HepG2 (cell line): ENCODE data around the gene ZFAND4. TPM values are rescaled to one million over a fixed set of nuclear protein-coding genes. Genes with fewer than 3 reads are reported as not detected.

Experiments
- CBFB ChIP-seq: sonication (generic); formaldehyde crosslinking; IDR thresholded peaks from 2 replicates; pipeline ENCODE4 v1.4.0; 2020; ENCODE audit warnings: missing genetic modification reagents
- CHCHD3 ChIP-seq: sonication (generic); formaldehyde crosslinking; IDR thresholded peaks from 2 replicates; pipeline ENCODE4 v1.8.0; 2022; ENCODE audit warnings: mild to moderate bottlenecking, missing genetic modification reagents, moderate library complexity
- DMAP1 ChIP-seq: IDR thresholded peaks from 2 replicates; pipeline ENCODE4 v1.6.1; 2016
- EP300 ChIP-seq, 3 experiments: sonication (generic) in 1 of 3; formaldehyde crosslinking in 1 of 3; IDR thresholded peaks; 2 replicates each; pipeline versions ENCODE4 v1.5.1 to v1.6.1; 2011 to 2020; ENCODE audit warnings: low read depth in 2 of 3, low read length in 2 of 3, borderline replicate concordance in 1 of 3, improper control_type of control experiment in 1 of 3, mild to moderate bottlenecking in 1 of 3, missing genetic modification reagents in 1 of 3, moderate library complexity in 1 of 3
- KDM3A ChIP-seq: IDR thresholded peaks from 2 replicates; pipeline ENCODE4 v1.6.1; 2018; ENCODE audit warnings: low read depth, missing compliant biosample characterization
- KLF13 ChIP-seq: sonication (generic); formaldehyde crosslinking; IDR thresholded peaks from 2 replicates; pipeline ENCODE4 v1.4.0; 2020; ENCODE audit warnings: mild to moderate bottlenecking, missing genetic modification reagents
- PAF1 ChIP-seq: IDR thresholded peaks from 2 replicates; pipeline ENCODE4 v1.6.1; 2016; ENCODE audit warnings: missing genetic modification reagents, missing compliant biosample characterization
- PHB2 ChIP-seq: fragments of 450-650 bp; IDR thresholded peaks from 2 replicates; pipeline ENCODE4 v1.6.1; 2018; ENCODE audit not compliant: partially characterized antibody
- RBFOX2 ChIP-seq: fragments of 200-400 bp; formaldehyde crosslinking; IDR thresholded peaks from 2 replicates; pipeline ENCODE4 v1.6.1; 2017; ENCODE audit warnings: low read depth, mild to moderate bottlenecking, low read length
- SP2 ChIP-seq: sonication (generic); formaldehyde crosslinking; IDR thresholded peaks from 2 replicates; pipeline ENCODE4 v1.5.1; 2020; ENCODE audit warnings: mild to moderate bottlenecking, missing genetic modification reagents
- TCF7 ChIP-seq: sonication (generic); IDR thresholded peaks from 2 replicates; pipeline ENCODE4 v1.6.1; 2016; ENCODE audit warnings: antibody characterized with exemption, low read depth
- TGIF2 ChIP-seq: IDR thresholded peaks from 2 replicates; pipeline ENCODE4 v1.6.1; 2016; ENCODE audit warnings: control low read depth, missing compliant biosample characterization
- ZMYM2 ChIP-seq: sonication (generic); formaldehyde crosslinking; IDR thresholded peaks from 2 replicates; pipeline ENCODE4 v1.8.0; 2022; ENCODE audit warnings: mild to moderate bottlenecking, missing genetic modification reagents
- ZNF274 ChIP-seq: sonication (generic); formaldehyde crosslinking; IDR thresholded peaks from 2 replicates; pipeline ENCODE4 v1.5.1; 2020; ENCODE audit warnings: mild to moderate bottlenecking, missing genetic modification reagents
- ZNF333 ChIP-seq: sonication (generic); formaldehyde crosslinking; IDR thresholded peaks from 2 replicates; pipeline ENCODE4 v1.4.0; 2020; ENCODE audit warnings: mild to moderate bottlenecking, missing genetic modification reagents, borderline replicate concordance
- ZNF337 ChIP-seq: sonication (generic); formaldehyde crosslinking; IDR thresholded peaks from 2 replicates; pipeline ENCODE4 v1.5.1; 2020; ENCODE audit warnings: missing genetic modification reagents, low read depth, mild to moderate bottlenecking, borderline replicate concordance
- ZNF468 ChIP-seq: sonication (generic); formaldehyde crosslinking; IDR thresholded peaks from 2 replicates; pipeline ENCODE4 v1.8.0; 2022; ENCODE audit warnings: mild to moderate bottlenecking, moderate library complexity, missing genetic modification reagents
- polyA plus RNA-seq, 8 experiments: library from polyadenylated mRNA; depleted of rRNA in 3 of 8; stranded (reverse) in 7 of 8; unstranded in 1 of 8; fragments of >200 nt; fragmentation: Illumina TruSeq in 4 of 8; extraction: Trizol in 4 of 8; gene quantifications; 2 replicates each; pipeline versions ENCODE4 v1.2.1 to v1.2.3, GENCODE V29; 2011 to 2016; ENCODE audit warnings: low read depth in 4 of 8, missing spikeins in 1 of 8, mixed read lengths in 1 of 8; ENCODE audit not compliant: insufficient read depth in 1 of 8
- total RNA-seq, 5 experiments: library from RNA; depleted of rRNA; stranded (reverse); fragments of >200 nt; fragmentation: Illumina TruSeq; extraction: Trizol; gene quantifications; 2 replicates each; pipeline ENCODE4 v1.2.3, GENCODE V29; 2016; ENCODE audit warnings: low read depth in 1 of 5
- TF ChIP-seq, protein P1 (sequence below): sonication (generic); formaldehyde crosslinking; IDR thresholded peaks from 2 replicates; pipeline ENCODE4 v1.5.0; 2020; ENCODE audit warnings: mild to moderate bottlenecking, missing genetic modification reagents
- TF ChIP-seq, protein P2 (sequence below): sonication (generic); formaldehyde crosslinking; IDR thresholded peaks from 2 replicates; pipeline ENCODE4 v1.4.0; 2020; ENCODE audit warnings: missing genetic modification reagents, borderline replicate concordance
- TF ChIP-seq, protein P3 (sequence below): IDR thresholded peaks from 2 replicates; pipeline ENCODE4 v1.6.1; 2016; ENCODE audit warnings: low read depth
- TF ChIP-seq, protein P4 (sequence below): sonication (generic); formaldehyde crosslinking; IDR thresholded peaks from 2 replicates; pipeline ENCODE4 v1.5.1; 2020; ENCODE audit warnings: mild to moderate bottlenecking, moderate library complexity, missing genetic modification reagents

ZFAND4 gene
- total and polyA plus RNA-seq, 2 of the 13 experiments (the other 11 are each of a cell fraction or from before 2014, with no cell fraction given), result 2.9 to 9.2 TPM

DNA sequence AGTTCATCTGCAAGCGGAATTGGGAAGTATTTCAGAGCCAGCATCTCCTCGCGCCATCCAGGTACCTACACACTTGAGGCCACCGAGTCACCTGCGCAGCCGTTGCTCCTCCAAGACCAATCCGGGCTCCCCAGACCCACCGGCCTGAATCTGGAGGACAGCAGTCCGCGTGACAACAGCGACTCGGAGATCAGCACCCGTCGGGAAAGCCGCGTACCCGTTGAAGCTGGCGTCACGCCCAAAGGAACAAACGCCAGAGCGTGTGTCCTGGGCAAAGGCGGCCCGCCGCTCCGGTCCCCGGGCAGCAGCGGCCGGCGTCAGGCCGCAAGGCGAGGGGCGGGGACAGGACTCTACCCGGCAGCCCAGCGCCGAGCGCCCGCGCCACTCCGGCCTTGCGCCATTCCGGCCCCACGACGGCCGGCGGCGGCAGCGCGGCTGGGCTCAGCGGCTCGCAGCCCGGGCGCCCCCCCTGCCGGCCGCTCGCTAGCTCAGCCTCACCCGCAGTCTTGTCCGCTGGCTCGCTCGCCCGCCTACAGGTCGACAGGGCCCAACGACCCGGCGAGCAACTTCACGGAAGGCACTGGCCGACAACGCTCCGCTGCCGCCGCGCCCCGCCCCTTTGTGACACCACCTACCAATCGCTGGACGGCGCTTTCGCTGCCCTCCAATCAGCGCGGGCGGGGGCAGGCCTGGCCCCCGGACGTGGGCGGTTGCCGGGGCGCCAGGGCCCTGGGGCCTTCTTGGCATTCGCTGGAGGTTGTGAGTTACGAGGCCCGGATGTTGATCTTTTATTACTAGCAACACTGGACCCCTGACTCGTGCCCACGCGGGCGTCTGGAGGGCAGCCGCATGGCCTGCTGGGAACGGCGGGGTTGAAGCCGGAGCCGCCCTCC lies at the start of gene ZFAND4 (continued):
- TF ChIP-seq, protein P1, sequence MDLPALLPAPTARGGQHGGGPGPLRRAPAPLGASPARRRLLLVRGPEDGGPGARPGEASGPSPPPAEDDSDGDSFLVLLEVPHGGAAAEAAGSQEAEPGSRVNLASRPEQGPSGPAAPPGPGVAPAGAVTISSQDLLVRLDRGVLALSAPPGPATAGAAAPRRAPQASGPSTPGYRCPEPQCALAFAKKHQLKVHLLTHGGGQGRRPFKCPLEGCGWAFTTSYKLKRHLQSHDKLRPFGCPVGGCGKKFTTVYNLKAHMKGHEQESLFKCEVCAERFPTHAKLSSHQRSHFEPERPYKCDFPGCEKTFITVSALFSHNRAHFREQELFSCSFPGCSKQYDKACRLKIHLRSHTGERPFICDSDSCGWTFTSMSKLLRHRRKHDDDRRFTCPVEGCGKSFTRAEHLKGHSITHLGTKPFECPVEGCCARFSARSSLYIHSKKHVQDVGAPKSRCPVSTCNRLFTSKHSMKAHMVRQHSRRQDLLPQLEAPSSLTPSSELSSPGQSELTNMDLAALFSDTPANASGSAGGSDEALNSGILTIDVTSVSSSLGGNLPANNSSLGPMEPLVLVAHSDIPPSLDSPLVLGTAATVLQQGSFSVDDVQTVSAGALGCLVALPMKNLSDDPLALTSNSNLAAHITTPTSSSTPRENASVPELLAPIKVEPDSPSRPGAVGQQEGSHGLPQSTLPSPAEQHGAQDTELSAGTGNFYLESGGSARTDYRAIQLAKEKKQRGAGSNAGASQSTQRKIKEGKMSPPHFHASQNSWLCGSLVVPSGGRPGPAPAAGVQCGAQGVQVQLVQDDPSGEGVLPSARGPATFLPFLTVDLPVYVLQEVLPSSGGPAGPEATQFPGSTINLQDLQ (CRISPR knock-in tag), result no peak
- TF ChIP-seq, protein P2, sequence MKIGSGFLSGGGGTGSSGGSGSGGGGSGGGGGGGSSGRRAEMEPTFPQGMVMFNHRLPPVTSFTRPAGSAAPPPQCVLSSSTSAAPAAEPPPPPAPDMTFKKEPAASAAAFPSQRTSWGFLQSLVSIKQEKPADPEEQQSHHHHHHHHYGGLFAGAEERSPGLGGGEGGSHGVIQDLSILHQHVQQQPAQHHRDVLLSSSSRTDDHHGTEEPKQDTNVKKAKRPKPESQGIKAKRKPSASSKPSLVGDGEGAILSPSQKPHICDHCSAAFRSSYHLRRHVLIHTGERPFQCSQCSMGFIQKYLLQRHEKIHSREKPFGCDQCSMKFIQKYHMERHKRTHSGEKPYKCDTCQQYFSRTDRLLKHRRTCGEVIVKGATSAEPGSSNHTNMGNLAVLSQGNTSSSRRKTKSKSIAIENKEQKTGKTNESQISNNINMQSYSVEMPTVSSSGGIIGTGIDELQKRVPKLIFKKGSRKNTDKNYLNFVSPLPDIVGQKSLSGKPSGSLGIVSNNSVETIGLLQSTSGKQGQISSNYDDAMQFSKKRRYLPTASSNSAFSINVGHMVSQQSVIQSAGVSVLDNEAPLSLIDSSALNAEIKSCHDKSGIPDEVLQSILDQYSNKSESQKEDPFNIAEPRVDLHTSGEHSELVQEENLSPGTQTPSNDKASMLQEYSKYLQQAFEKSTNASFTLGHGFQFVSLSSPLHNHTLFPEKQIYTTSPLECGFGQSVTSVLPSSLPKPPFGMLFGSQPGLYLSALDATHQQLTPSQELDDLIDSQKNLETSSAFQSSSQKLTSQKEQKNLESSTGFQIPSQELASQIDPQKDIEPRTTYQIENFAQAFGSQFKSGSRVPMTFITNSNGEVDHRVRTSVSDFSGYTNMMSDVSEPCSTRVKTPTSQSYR (CRISPR knock-in tag), result no peak
- TF ChIP-seq ZNF468 (no peak), KLF13 (CRISPR knock-in tag) (no peak), TCF7 (no peak), EP300 (IDR thresholded peaks at IDR 0.05; ENCODE audit: low read depth in 2 of 2, low read length in 2 of 2) (peak; percentile 17 to 24; a peak in 2 of 4 replicates), EP300 (CRISPR knock-in tag; IDR thresholded peaks at IDR 0.05; ENCODE audit: borderline replicate concordance) (no peak; the same call in 1 of the 2 replicates), ZNF274 (CRISPR knock-in tag) (peak; percentile 60), ZNF333 (CRISPR knock-in tag) (peak; percentile 71; the same call in 1 of the 2 replicates), DMAP1 (no peak; the same call in 1 of the 2 replicates), PAF1 (CRISPR knock-in tag) (no peak), PHB2 (no peak), RBFOX2 (peak; percentile 80), SP2 (peak; percentile 92), ZMYM2 (CRISPR knock-in tag) (no peak), ZNF337 (CRISPR knock-in tag) (peak; percentile 84; the same call in 1 of the 2 replicates), CHCHD3 (CRISPR knock-in tag) (no peak), KDM3A (CRISPR knock-in tag) (peak; percentile 47; the same call in 1 of the 2 replicates), CBFB (CRISPR knock-in tag) (no peak), TGIF2 (no peak)
- TF ChIP-seq, protein P3, sequence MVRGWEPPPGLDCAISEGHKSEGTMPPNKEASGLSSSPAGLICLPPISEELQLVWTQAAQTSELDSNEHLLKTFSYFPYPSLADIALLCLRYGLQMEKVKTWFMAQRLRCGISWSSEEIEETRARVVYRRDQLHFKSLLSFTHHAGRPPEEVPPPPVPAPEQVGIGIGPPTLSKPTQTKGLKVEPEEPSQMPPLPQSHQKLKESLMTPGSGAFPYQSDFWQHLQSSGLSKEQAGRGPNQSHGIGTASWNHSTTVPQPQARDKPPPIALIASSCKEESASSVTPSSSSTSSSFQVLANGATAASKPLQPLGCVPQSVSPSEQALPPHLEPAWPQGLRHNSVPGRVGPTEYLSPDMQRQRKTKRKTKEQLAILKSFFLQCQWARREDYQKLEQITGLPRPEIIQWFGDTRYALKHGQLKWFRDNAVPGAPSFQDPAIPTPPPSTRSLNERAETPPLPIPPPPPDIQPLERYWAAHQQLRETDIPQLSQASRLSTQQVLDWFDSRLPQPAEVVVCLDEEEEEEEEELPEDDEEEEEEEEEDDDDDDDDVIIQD (CRISPR knock-in tag), result peak; percentile 74; the same call in 1 of the 2 replicates
- TF ChIP-seq, protein P4, sequence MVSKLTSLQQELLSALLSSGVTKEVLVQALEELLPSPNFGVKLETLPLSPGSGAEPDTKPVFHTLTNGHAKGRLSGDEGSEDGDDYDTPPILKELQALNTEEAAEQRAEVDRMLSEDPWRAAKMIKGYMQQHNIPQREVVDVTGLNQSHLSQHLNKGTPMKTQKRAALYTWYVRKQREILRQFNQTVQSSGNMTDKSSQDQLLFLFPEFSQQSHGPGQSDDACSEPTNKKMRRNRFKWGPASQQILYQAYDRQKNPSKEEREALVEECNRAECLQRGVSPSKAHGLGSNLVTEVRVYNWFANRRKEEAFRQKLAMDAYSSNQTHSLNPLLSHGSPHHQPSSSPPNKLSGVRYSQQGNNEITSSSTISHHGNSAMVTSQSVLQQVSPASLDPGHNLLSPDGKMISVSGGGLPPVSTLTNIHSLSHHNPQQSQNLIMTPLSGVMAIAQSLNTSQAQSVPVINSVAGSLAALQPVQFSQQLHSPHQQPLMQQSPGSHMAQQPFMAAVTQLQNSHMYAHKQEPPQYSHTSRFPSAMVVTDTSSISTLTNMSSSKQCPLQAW, result peak; percentile 53; the same call in 1 of the 2 replicates
